Measurements from ENCODE around the gene PDLIM3. TPM values are rescaled to one million over a fixed set of nuclear protein-coding genes. Genes with fewer than 3 reads are reported as not detected.

PDLIM3 gene
- polyA plus RNA-seq, 1 of the 3 experiments (the other 2 are of a cell fraction), result 0.08 TPM

DNA sequence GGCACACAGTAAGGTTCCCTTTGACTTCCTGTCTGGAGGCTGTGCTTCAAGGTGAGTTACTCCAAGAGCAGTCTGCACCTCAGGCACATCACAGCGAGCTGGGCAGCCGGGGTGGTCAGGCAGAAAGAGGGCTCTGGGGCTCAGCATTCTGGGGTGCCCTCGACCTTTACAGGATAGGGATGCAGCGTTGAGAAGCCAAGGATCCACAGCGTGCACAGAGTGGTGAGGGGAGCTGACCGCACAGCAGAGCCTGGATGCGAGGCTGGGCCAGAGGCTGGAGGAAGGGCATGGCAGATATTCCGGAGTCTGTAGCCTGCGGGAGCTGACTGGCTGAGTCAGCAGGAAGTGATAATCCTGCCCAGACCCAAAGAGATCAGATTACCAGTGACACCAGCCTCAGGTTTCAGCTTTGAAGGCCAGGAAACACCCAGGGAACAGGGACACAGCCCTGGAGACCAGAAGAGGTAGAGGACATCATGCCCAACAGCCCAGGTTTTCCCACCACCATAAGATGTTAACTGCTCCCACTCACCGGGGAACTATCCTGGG, 38.4 kb upstream of the PDLIM3 start:
- Histone ChIP-seq H3K27me3 (ENCODE audit: insufficient read depth) (no peaks in the 10 kb centered on the region), H3K4me1 (ENCODE audit: control insufficient read depth in 1 of 2, insufficient read depth in 2 of 2, low read depth in 1 of 2, low read length in 1 of 2) (peaks cover 5 to 29% of the 10 kb centered on the region in 2 experiments; a peak in 3 of 4 replicates), H3F3A (replicated peaks; ENCODE audit: insufficient read depth) (no peaks in the 10 kb centered on the region), H3K4me2 (peak overlapping the region; percentile 17), H3K9me2 (no peaks in the 10 kb centered on the region), H2AFZ (ENCODE audit: low read depth) (peak overlapping the region; percentile 97), H3K4me3 (ENCODE audit: low read depth in 2 of 2, low read length in 1 of 2) (no peak overlapping the region; a peak in 1 of 4 replicates), H4K20me1 (ENCODE audit: insufficient read depth) (no peaks in the 10 kb centered on the region), H3K79me2 (ENCODE audit: insufficient read depth) (no peaks in the 10 kb centered on the region), H3K9me3 (no peaks in the 10 kb centered on the region), H3K9ac (peak overlapping the region; percentile 41; the same call in 1 of the 2 replicates), H3K27ac (ENCODE audit: low read depth in 2 of 2, low read length in 1 of 2) (peak overlapping the region; percentile 12 to 26; a peak in 2 of 4 replicates), H3K36me3 (replicated peaks in 1 of 2; ENCODE audit: control insufficient read depth in 1 of 2, insufficient read depth in 2 of 2, low read length in 1 of 2) (no peaks in the 10 kb centered on the region)
- WGBS (ENCODE audit: low lambda C conversion rate), result 53% methylated on average over 8 of the region's 10 CpGs
- ChIA-PET CTCF (interaction anchor here (0.7 to 1.5 kb wide), 5 partner anchors 23 to 534 kb away, joined by 3 to 4 read pairs (median 3); partner anchors contain the start of gene CCDC110), POLR2A (no interaction called here)
- DNase-seq, result peak; percentile 36
- TF ChIP-seq FOXM1 (IDR thresholded peaks at IDR 0.05; ENCODE audit: low read depth), result no peak
- TF ChIP-seq, protein P1, sequence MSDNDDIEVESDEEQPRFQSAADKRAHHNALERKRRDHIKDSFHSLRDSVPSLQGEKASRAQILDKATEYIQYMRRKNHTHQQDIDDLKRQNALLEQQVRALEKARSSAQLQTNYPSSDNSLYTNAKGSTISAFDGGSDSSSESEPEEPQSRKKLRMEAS (IDR thresholded peaks at IDR 0.05; ENCODE audit: low read depth), result peak; percentile 63; the same call in 1 of the 2 replicates
- TF ChIP-seq EP300 (IDR thresholded peaks at IDR 0.05; ENCODE audit: borderline replicate concordance in 1 of 2, low read depth in 1 of 2, low read length in 1 of 2), result 0 out of 4 replicates have a peak, but pooled peaks of 1 of the 2 experiments have one; percentile 6
- TF ChIP-seq NRF1 (IDR thresholded peaks at IDR 0.05; ENCODE audit: low read depth, low read length), result no peak
- no peak for TF ChIP-seq EZH2phosphoT487 (IDR thresholded peaks at IDR 0.05; ENCODE audit: borderline replicate concordance, low read depth)
- no peak for TF ChIP-seq ELF1 (IDR thresholded peaks at IDR 0.05)
- TF ChIP-seq RXRA (IDR thresholded peaks at IDR 0.05; ENCODE audit: borderline replicate concordance, low read depth), result no peak
- TF ChIP-seq RAD21 (IDR thresholded peaks at IDR 0.05; ENCODE audit: low read length), result no peak
- no peak for TF ChIP-seq POLR2AphosphoS5 (IDR thresholded peaks at IDR 0.05; ENCODE audit: low read depth, low read length)
- TF ChIP-seq, protein P2, sequence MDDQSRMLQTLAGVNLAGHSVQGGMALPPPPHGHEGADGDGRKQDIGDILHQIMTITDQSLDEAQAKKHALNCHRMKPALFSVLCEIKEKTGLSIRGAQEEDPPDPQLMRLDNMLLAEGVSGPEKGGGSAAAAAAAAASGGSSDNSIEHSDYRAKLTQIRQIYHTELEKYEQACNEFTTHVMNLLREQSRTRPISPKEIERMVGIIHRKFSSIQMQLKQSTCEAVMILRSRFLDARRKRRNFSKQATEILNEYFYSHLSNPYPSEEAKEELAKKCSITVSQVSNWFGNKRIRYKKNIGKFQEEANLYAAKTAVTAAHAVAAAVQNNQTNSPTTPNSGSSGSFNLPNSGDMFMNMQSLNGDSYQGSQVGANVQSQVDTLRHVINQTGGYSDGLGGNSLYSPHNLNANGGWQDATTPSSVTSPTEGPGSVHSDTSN (IDR thresholded peaks at IDR 0.05), result 0 out of 2 replicates have a peak, but pooled peaks have one; percentile 29
- TF ChIP-seq GATA2 (CRISPR knock-in tag; IDR thresholded peaks at IDR 0.05), result no peak
- peak; percentile 43 for TF ChIP-seq GABPA (IDR thresholded peaks at IDR 0.05; ENCODE audit: low read depth)
- peak; percentile 46 for TF ChIP-seq JUND (IDR thresholded peaks at IDR 0.05)
- TF ChIP-seq, protein P3, sequence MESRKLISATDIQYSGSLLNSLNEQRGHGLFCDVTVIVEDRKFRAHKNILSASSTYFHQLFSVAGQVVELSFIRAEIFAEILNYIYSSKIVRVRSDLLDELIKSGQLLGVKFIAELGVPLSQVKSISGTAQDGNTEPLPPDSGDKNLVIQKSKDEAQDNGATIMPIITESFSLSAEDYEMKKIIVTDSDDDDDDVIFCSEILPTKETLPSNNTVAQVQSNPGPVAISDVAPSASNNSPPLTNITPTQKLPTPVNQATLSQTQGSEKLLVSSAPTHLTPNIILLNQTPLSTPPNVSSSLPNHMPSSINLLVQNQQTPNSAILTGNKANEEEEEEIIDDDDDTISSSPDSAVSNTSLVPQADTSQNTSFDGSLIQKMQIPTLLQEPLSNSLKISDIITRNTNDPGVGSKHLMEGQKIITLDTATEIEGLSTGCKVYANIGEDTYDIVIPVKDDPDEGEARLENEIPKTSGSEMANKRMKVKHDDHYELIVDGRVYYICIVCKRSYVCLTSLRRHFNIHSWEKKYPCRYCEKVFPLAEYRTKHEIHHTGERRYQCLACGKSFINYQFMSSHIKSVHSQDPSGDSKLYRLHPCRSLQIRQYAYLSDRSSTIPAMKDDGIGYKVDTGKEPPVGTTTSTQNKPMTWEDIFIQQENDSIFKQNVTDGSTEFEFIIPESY (IDR thresholded peaks at IDR 0.05; ENCODE audit: borderline replicate concordance, low read depth), result no peak
- TF ChIP-seq TCF12 (IDR thresholded peaks at IDR 0.05), result peak; percentile 74
- peak; percentile 22; the same call in 1 of the 2 replicates for TF ChIP-seq NFIC (IDR thresholded peaks at IDR 0.05; ENCODE audit: borderline replicate concordance)
- peak; percentile 42; the same call in 1 of the 2 replicates for TF ChIP-seq YY1 (IDR thresholded peaks at IDR 0.05; ENCODE audit: low read depth)
- peak; percentile 54; the same call in 1 of the 2 replicates for TF ChIP-seq FOSL2 (IDR thresholded peaks at IDR 0.05; ENCODE audit: borderline replicate concordance, low read depth)
- no peak for TF ChIP-seq MEF2A (IDR thresholded peaks at IDR 0.05; ENCODE audit: borderline replicate concordance, low read depth)
